AG20443 (cell line): Measurements from ENCODE around the gene HOXC10.

ENCODE experiments used
- DNase-seq: peaks from one replicate; pipeline ENCODE4 v3.0.0; 2012; ENCODE audit warnings: low spot score, mixed read lengths

Gene HOXC10

DNA sequence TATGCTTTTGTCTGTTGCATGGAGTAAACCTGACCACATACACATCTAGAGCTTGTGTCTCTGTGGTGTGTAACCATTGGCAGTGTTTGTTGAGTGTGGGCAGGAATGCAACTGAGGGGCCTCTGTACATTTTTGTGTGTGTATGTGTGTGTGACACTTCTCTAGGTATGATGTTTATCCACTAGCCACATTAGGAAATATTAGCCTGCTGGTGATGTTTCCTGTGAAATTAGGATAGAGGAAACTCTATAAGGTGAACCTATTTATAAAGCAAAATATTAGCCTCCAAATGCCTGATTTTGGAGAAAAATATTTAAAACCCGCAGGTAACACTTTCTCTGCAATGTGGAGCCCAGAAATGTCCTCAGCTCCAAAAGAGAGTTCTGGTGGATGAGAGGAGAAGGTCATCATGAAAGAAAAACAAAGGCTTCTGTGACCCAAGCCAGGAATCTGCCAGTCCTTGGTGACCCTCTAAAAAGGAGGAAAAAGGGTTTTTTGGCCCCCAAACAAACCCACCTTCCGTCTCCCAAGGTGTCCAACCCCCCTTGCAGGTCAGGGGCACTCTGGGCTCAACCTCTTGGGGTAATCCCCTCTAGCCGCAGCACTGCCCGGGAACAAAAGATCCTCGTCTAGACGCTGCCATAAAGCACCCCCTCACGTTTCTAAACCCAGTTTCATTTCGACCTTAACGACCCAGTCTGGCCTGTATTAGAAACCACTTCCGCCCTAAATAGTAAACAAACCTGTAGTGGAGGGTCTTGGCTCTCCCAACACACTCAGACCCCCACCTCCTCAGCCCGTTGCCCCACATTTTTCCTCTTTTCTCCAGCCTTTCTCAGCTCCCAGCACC is 7.1 kb upstream of the HOXC10 start:
- no peak for DNase-seq

DNA sequence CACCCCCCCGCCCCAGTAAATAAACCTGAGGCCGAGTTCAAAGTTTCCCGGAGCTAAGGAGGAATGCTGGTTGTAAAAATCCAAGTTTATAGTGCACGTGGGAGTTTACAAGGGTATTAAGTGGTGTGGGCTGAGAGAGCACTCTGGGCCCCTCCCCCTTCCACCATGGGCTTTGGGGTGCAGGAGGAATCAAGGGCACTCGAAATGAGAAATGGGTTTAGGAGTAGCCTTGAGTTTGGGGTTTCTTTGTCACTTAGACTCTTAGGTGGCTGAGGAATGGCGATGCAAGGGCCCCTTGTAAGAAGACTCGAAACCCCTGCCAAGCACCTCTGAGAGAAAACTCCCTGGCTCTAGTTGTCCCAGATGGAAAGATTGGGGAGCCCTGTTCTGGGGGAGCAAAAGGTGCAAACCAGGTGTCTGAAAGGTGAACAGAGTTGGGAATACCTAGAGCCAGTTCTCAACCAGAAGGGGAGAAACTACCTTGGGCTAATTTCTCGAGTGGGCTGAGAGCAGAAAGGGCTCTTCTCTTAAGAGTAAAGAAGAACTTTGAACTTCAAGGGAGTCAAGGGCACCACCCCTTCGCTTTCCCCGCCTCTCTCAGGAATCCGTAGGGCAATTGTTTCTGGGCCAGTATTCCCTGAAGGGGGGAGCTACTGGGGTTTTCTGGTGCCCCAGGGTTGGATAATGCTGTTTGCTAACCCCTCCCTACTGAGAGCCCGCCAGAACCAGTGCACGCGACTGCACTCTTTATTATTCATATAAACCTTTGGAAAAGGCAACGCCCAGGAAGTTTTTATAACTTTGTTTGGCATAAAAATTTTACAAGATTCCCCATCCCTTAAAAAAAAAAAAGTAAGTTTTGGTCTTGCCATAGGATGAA is 6.2 kb upstream of the HOXC10 start:
- DNase-seq, result no peak

DNA sequence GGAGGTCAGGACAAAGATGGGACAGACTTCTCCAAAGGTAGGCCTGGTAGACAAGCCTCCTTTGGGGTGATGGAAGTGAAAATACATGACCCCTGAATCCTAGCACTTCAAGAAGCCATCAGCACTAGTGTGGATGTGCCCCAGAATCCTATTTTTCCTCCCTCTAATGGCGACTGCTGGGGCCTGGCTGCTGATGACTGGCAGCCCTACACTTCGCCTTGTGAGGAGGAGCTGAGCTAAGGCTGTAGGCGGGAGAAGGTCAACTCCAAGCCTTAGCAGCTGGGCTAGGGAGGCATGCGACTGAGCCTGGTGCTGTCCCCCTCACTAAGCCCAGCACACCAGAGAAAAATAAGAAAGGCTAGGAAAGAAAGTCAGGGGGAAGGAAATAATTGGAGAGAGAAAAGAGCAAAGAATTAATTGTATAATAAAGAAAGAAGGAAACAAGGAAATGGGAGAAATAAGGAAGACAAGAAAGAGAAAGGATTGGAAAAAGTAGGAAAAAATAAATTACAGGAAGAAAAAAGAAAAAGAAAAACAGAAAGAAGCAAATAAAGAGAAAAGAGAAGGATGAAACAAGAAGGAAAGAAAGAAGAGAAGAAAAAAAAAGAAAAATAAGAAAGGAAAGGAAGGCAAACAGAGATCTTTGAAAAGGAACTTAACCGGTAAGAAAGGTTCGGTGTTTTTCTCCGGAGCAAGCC is 4.7 kb upstream of the HOXC10 start:
- no peak for DNase-seq

DNA sequence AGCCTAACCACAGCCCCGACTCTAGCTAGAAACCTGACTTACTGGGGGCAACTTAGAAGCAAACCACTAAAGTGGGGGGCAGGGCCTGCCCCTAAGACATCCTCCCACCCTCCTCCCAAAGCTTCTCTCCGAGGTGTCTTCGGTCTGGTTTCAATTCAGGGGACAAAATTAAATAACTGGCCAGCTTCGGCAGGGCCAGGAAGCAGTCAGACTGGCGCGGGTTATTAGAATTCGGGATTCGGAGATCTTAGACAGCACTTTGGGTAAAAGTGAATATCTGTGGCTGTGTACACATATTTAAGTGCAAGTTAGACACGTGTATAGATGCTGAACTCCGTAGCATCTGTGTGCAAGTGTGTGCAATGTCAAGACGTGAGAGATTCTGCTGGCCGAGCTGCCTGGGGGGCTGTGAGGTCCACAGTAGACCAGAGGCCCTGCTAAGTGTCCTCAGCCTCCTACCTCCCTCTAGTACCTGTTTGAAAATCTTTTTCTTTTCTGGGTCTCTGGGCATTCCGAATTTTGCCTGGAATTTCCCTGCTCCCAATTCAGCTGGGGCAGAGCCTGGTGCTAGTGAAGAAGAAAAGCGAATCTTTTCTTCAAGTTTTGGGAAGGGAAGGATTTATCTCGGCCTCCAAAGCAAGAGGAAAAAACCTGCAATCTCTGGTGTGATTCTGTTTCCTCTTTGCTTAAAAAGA is 4.0 kb upstream of the HOXC10 start:
- DNase-seq, result no peak

DNA sequence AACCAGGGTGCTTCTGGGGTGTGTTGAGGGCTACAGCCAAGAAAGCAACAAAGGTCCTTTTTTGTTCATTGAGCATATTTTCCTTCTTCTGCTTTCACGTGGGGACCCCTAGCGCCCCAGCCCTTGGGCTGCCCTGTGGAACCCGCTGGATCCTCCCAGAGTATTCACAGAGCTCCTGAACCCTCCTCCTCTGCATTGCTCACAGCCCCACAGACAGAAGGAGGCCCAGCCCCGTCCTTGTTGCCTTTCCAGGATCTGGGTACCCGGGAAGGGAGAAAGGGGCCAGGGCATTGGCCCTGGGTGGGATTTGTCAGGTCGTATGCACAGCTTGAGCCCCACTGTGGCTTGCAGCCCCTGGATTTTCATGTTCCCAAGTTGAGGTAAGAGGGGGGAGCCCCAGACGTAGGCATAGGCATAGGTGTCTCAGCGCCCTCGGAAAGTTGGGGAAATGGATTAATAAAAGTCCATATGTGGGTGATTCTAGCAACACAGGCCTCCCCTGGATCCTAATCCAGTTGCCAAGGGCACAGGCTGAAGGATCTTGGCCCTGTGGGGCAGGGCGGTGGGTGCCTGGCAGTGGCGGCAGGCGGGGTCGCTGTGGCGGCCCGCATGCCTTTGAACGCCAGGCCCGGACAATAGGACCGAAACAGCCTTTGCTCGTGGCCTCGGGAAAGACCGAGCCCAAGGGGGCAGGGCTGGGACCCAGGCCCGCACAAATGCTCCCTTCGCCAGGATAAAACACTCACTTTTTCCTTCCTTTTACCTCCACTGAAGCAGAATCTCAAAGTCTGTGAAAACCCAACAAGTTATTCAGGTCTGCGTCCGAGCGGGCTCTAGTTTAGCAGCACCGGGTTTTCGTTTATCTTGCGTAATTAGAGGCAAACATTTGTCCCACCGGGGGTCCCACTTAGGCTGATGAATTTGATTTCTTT is 3.0 kb upstream of the HOXC10 start:
- DNase-seq, result no peak

DNA sequence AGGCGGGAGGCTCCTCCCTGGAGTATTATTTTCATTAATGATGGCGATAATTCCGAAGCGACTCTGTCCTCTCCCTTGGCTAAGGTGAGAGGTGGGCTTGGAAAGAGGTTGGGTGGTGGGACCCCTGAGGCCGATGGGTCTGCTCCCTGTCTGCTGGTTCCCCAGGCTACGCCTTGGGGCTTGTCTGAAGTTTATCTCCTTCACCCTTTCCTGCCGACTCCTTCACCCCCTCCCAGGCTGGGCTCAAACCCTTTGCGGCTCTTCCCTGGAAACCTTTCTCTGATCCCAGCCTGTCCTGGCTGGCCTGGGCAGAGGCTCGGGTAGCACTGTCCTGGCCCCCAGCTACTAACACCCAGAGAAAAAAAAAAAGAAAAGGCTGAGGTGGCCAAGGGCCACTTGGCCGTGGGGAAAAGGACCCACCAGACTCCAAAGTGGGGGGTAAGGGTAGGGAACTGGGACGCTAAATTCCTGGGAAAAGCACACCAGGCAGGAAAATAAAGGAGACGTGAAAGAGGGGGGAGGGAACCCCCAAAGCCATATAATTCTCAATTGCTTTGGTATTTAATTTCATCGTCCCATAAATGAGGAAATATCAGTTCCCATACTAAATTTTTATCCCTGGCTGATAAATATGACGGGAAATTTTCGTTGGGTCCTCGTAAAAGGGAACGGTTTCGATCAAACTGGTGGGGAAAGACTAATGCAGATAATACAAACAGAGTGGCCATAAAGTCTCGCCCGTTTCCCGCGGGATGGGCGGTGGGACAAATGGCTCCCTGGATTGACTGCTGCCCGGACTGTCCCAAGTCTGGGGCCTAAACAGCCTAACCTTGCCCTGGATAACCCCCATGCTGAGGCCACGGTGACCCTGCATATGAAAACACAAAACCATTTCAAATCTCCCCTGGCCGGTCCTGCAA is 2.0 kb upstream of the HOXC10 start:
- no peak for DNase-seq

DNA sequence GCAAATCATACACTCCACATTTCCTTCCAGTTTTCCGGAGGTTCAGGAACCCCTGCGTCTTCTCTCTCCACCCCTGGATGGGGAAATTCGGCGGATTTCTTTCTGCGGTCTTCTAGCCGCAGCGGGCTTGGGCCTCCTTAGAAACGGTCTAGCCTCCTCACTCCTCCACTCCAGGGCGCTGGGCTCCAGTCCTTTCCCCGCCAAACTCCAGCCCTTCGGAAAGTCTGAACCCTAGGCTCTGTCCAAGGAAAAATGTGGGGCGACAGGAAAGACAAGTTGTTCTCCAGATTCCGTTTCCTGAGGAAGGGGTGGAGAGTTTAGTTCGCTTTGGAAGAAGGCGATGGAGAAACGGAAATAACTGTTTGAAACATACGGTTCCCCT is 1.4 kb upstream of the HOXC10 start:
- DNase-seq, result no peak

DNA sequence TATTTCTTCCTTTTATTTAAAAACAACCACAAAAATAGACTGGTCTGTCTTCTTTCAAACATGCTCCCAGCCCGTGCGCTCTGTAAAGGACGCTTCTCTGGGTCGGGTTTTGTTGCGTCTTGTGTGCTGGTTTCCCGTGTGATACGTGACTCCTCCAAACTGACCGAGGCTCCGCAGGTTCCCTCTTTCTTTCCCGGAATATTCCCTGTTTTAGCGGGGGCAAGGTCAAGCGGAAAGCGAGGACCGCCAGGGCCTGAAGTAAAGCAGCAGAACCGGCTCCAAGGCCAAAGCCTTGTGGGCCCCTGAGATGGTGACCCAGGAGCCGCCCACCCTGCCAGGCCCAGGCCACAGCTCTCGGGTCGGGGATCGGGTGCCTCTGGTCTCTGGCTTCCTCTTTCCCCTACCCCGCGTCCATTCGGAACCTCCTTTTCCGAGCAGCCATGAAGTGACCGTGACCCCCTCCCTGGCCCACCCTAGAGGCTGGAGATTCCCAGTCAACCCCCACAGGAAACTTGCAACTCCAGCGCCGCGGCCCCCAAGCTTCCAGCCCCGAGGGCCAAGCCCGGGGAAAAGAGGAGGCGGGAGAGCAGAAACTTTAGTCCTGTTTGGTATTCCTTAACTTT is 885 bp upstream of the HOXC10 start:
- no peak for DNase-seq

DNA sequence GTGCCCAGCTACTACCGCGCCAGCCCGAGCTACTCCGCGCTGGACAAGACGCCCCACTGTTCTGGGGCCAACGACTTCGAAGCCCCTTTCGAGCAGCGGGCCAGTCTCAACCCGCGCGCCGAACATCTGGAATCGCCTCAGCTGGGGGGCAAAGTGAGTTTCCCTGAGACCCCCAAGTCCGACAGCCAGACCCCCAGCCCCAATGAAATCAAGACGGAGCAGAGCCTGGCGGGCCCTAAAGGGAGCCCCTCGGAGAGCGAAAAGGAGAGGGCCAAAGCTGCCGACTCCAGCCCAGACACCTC is 697 bp downstream of the HOXC10 start:
- DNase-seq, result no peak

DNA sequence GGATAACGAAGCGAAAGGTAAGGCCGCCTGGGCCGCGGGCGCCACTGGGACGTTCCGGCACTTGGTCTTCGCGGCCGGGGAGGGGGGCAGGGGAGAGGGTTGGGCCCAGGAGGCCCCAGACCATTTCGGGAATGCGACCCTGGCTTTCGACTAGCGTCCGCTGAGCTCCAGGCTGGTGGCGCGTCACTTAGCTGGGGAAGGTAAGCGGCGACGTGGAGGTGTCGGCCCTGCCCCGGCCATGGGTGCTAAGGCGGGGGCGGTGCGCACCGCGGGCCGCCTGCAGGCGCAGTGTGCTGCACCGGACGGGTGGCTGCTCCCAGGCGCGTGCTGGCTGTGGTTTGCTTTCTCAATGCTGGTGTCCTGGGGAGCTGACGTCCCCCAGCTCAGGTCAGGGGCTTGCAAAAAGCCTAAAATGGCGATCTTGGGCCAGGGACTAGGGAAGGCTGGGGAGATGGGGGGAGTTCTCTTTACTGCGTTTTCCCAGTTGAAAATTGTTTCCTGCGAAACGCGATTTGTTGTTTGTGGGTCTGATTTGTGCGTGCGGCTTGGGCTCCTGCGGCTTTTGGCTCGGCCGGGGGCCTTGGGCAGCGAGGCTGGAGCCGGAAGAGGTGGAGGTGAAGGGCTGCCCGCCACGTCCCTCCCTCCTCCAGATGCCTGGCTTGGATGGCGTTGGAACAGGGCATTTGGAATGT is 1.2 kb downstream of the HOXC10 start:
- DNase-seq, result no peak

DNA sequence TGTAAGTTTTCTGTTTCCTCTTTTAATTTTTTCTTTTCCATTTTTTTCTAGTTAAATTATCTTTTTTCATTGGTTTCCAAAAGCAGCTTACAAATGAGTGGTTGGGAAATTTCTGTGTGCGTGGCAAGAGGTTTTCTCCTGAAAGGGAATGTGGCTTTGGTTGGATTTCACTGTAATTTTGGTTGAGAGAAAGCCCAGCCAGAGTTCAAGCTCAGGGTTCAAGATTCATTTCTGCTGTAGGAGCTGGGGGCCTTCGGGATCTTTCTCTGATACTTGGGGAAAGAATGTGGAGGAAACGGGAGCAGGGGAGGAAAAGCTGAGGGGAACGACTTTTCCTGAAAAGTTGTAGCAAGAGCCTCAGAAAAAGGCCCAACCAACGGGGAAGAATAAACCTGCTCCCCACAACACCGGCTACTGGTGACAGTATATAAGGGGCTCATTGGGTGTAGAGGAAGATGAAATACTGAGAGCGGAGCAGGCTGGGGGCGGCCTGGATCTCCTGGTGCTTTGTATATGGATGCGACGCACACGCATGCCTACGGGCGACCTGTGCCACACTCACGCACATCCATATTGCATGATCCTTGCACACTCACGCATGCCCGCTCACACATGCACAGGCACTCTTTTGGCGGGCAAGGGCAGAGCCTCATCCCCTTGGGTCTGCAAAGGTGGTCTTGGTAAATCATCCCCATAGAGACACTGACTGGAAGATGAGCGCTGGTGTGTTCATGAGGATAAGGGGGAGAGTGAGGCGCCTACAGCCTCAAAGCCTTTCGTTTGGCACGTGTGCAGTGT is 1.9 kb downstream of the HOXC10 start:
- DNase-seq, result no peak

DNA sequence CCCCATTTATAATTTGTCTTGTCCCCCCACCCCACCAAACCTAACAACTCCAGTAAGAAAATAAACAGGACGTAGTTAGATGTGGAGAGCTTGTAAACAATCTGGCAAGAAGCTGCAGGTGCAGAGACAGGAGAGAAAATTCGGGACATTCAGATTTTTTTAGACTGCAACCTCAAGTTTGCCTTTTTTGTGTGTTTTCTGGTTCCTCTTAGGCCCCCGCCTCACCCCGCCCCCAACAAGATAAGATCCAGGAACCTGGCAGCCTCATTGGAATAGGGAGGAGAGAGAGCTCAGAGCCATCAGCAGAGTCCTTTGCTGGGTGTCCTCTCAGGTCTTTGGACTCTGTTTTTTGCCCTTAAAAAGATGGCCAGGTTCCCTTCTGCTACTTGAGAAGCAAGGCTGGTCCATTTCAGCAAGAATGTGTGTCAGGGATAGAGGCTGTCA is 2.9 kb downstream of the HOXC10 start:
- no peak for DNase-seq

DNA sequence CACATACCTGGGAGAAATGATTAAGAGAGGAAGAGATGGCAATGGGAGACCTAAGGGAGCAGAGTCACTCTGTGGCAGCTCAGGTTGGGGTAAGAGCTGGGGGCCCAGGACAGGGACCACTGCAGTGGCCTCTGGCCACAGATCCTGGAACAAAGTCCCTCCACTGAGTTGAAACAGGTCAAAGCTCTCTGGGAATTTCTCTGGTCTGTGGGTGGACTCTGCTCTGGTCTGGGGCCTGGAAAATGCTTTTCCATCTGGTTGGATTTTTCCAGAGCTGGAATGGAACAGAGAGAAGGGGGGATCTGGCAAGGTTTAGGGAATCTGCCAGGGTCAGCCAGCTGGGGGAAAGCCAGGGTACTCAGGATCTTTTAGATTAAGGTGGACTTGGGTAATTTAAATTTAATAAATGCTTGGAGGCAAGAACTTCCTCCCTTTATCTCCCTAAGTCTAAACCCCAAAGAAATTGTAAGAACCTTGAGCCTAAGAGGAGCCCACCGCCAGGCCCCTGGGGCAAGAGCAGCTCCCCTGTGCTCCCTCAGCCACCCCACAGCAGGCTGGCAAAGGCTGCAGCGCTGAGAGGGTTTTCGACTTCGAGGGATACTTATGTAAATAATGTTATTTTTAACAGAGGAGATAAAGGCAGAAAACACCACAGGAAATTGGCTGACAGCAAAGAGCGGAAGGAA is 3.7 kb downstream of the HOXC10 start:
- no peak for DNase-seq

DNA sequence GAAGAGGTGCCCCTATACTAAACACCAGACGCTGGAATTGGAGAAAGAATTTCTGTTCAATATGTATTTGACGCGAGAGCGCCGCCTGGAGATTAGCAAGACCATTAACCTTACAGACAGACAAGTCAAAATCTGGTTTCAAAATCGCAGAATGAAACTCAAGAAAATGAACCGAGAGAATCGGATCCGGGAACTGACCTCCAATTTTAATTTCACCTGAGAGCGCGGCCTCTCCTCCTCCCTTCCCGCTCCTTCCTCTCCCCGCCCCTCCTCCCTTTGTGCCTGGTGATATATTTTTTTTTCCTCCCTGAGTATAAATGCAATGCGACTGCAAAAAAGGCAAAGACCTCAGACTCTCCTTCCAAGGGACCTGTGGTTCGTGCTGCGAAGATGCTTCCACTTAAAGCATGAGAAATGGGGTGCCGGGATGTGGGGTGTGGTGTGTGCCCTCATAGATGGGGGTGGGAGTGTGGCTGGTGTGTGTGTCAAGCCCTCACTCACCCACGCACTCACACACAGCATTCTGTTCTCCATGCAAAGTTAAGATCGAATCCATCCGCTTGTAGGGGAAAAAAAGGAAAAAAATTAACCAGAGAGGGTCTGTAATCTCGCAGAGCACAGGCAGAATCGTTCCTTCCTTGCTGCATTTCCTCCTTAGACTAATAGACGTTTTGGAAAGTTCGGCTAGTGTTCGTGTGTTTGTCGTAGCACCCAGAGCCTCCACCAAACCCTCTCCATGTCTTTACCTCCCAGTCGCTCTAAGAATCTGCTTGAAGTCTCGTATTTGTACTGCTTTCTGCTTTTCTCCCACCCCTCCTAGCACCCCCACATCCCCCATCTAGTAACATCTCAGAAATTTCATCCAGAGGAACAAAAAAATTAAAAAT is 4.5 kb downstream of the HOXC10 start:
- DNase-seq, result peak; percentile 46

DNA sequence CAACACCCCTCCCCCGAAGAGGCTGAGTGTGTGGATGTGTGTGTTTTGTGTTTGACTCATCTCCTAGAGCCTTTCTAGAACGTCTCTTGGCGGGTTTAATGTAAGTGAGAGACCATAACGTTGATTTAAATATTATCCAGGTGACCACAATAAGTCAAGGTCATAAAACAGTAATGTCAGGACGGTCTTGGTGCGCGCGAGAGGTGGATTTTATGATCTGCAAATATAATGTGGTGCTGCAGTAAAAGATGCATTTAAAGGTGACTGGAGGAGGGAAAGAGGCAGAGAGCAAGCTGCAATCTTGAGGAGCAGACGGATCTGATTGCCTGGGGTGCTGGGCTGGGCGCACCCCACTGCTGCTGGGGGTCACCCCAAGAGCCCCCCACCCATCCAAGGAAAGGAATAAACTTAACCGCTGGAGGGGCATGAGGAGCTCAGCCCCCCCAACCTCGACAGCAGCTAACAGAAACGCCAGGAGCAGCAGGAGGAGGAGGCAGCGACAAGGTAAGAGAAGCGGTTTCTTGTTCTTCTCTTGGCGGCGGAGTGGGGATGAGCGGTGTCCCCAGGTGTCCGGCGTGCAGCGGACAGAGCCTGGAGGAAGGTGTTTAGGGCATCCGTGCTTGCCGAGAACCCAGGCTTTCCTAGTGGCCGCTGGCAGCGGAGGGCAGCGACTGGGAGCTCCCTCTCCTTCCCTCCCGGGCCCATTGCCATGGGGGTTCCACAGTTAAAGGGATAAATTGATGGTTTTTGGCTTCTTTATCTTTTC is 5.5 kb downstream of the HOXC10 start:
- no peak for DNase-seq

DNA sequence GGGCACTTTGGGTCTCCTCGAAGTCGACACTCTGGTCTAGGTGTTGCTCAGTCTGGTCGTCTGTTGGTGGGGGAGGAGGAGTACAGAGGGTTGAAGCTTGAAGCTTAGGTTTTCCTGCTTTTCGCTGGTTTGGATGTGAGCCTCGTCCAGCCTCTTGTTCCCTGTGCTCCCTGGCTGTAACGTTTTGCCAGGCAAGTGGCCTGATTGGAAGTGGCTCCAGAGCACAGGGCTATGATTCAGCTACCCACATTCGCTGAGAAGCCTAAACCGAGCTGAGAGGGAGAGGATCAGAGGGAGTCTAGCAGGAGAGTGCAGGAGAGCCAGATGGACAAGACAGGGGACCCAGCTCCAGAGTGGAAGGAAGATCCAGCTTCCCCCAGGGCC is 6.1 kb downstream of the HOXC10 start:
- DNase-seq, result peak; percentile 69
